OCI-M1 (cell line): Measurements from ENCODE around the gene DLG3.
"Not testable (repeated sequence)": the region's sequence is repeated elsewhere in the genome, so short reads cannot be mapped to it uniquely, and the experiment has no call there.

ENCODE experiments used
- DNase-seq: peaks from one replicate; lab custom pipeline; 2025; lab: John Stamatoyannopoulos, UW

The DLG3 gene

GRCh38 chrX:70476934-70477733 is 32.5 kb downstream of the DLG3 start:
- peak; percentile 16 for DNase-seq

GRCh38 chrX:70477734-70478075 is 33.1 kb downstream of the DLG3 start:
- DNase-seq = no peak

- DNase-seq = no peak
These were observed 34.1 kb downstream of the DLG3 start for GRCh38 chrX:70478526-70479245.

- no peak for DNase-seq
These were observed 34.7 kb downstream of the DLG3 start for GRCh38 chrX:70479247-70479921.

GRCh38 chrX:70479922-70480659 is 35.5 kb downstream of the DLG3 start:
- DNase-seq = no peak

GRCh38 chrX:70480660-70481018 is 36.0 kb downstream of the DLG3 start:
- DNase-seq = no peak

GRCh38 chrX:70481471-70482270 is 37.0 kb downstream of the DLG3 start:
- DNase-seq = no peak

GRCh38 chrX:70482300-70482699 is 37.7 kb downstream of the DLG3 start:
- DNase-seq = no peak

- no peak for DNase-seq
These were observed 40.8 kb downstream of the DLG3 start for GRCh38 chrX:70485466-70485865.

GRCh38 chrX:70488856-70489255 is 44.2 kb downstream of the DLG3 start:
- no peak for DNase-seq

- DNase-seq = peak; percentile 29
These were observed 49.8 kb downstream of the DLG3 start for GRCh38 chrX:70494441-70494840.

- DNase-seq = no peak
These were observed 51.9 kb downstream of the DLG3 start for GRCh38 chrX:70496491-70496890.

- DNase-seq = no peak
These were observed 52.4 kb downstream of the DLG3 start for GRCh38 chrX:70497026-70497425.

GRCh38 chrX:70498129-70498528 is 53.5 kb downstream of the DLG3 start:
- no peak for DNase-seq

- no peak for DNase-seq
These were observed 56.2 kb downstream of the DLG3 start for GRCh38 chrX:70500826-70501225.

GRCh38 chrX:70504772-70505450 is 60.3 kb downstream of the DLG3 start:
- DNase-seq = no peak

- DNase-seq = no peak
These were observed 60.8 kb downstream of the DLG3 start for GRCh38 chrX:70505451-70505841.

- peak; percentile 21 for DNase-seq
These were observed 63.8 kb downstream of the DLG3 start for GRCh38 chrX:70508296-70508911.

- peak; percentile 49 for DNase-seq
These were observed 64.4 kb downstream of the DLG3 start for GRCh38 chrX:70509078-70509477.

GRCh38 chrX:70515270-70515669 is 70.6 kb downstream of the DLG3 start:
- not testable (repeated sequence) for DNase-seq
